SU-DHL-6 (cell line): ENCODE results near the gene RTF1.

Experiments
- CTCF ChIP-seq: fragments of 200-600 bp; sonication (generic); IDR thresholded peaks from one replicate; pipeline ENCODE4 v1.5.1; 2017; ENCODE audit warnings: antibody characterized with exemption, mild to moderate bottlenecking, low read length, moderate library complexity; ENCODE audit not compliant: insufficient read depth, poor library complexity, severe bottlenecking
- EZH2phosphoT487 ChIP-seq: fragments of 200-600 bp; sonication (generic), shearing (Covaris generic); conservative IDR thresholded peaks from 2 replicates; pipeline ENCODE4 v1.6.1; 2018; ENCODE audit warnings: mild to moderate bottlenecking, antibody characterized with exemption, low read length, moderate library complexity, mixed read lengths

GRCh38 chr15:41493902-41494189, 77.0 kb downstream of the RTF1 start:
- TF ChIP-seq CTCF (no peak), EZH2phosphoT487 (no peak)
